Esophagus muscularis mucosa (tissue), 4 donors: Measurements from ENCODE around the gene SURF4.
"Not testable (repeated sequence)": the region's sequence is repeated elsewhere in the genome, so short reads cannot be mapped to it uniquely, and the experiment has no call there.

ENCODE experiments used
- EP300 ChIP-seq: sonication (generic); formaldehyde crosslinking; IDR thresholded peaks from one replicate; pipeline ENCODE4 v1.6.1; 2017; ENCODE audit warnings: antibody characterized with exemption
- POLR2A ChIP-seq: fragments of 450-650 bp; IDR thresholded peaks from one replicate; pipeline ENCODE4 v1.6.1; 2017; ENCODE audit warnings: antibody characterized with exemption, moderate library complexity, mild to moderate bottlenecking, low read depth
- TF ChIP-seq, protein P1 (sequence below), 3 experiments: fragments of 200-600 bp in 2 of 3; fragments of 450-650 bp in 1 of 3; sonication (generic) in 2 of 3; IDR thresholded peaks; one replicate each; pipeline ENCODE4 v1.5.1; 2017 to 2019; ENCODE audit warnings: antibody characterized with exemption in 3 of 3, mild to moderate bottlenecking in 2 of 3, moderate library complexity in 1 of 3

DNA sequence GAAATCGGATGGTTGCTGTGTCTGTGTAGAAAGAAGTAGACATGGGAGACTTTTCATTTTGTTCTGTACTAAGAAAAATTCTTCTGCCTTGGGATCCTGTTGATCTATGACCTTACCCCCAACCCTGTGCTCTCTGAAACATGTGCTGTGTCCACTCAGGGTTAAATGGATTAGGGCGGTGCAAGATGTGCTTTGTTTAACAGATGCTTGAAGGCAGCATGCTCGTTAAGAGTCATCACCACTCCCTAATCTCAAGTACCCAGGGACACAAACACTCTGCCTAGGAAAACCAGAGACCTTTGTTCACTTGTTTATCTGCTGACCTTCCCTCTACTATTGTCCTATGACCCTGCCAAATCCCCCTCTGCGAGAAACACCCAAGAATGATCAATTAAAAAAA is 15.6 kb upstream of the SURF4 start:
- TF ChIP-seq, protein P1, sequence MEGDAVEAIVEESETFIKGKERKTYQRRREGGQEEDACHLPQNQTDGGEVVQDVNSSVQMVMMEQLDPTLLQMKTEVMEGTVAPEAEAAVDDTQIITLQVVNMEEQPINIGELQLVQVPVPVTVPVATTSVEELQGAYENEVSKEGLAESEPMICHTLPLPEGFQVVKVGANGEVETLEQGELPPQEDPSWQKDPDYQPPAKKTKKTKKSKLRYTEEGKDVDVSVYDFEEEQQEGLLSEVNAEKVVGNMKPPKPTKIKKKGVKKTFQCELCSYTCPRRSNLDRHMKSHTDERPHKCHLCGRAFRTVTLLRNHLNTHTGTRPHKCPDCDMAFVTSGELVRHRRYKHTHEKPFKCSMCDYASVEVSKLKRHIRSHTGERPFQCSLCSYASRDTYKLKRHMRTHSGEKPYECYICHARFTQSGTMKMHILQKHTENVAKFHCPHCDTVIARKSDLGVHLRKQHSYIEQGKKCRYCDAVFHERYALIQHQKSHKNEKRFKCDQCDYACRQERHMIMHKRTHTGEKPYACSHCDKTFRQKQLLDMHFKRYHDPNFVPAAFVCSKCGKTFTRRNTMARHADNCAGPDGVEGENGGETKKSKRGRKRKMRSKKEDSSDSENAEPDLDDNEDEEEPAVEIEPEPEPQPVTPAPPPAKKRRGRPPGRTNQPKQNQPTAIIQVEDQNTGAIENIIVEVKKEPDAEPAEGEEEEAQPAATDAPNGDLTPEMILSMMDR (IDR thresholded peaks at IDR 0.05) = not testable (repeated sequence)
- TF ChIP-seq POLR2A, EP300: not testable (repeated sequence)
